CD4-positive, alpha-beta T cell treated with Interleukin-17A for 4 hours (primary cell): ENCODE results near the gene ZBTB8OS.
"Not testable (repeated sequence)": the region's sequence is repeated elsewhere in the genome, so short reads cannot be mapped to it uniquely, and the experiment has no call there.

Experiments
- DNase-seq: peaks from one replicate; pipeline ENCODE4 v3.0.0-alpha.2; 2020; ENCODE audit warnings: mixed read lengths

ZBTB8OS gene

DNA sequence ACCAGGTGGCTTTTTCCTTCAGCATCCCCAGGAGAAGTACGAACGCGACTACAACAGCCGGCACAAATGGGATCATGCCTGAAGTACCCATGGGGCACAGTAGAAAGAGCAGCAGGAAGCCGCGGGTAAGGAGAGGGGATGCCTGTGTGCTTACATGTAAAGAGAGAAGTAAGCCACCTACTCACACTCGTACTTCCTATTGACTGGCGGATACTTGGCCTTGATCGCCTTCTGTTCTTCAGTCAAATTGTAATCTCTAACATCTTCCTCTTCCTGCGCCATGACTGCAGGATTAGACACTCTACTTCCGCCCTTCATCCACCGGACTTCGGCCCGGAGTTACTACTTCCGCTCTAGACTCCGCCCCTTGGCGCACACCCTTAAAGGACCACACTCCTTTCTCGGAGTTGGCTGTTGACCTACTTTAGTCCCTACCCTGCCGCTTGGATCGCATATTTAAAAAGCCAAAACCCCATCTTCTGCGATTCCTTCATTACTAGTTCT, at the start of gene ZBTB8OS:
ZBTB8OS (minus strand) TSS at position 303 of the 504 bp plus-strand sequence; CDS start at position 282, 21 bp downstream.
- peak; percentile 90 for DNase-seq

DNA sequence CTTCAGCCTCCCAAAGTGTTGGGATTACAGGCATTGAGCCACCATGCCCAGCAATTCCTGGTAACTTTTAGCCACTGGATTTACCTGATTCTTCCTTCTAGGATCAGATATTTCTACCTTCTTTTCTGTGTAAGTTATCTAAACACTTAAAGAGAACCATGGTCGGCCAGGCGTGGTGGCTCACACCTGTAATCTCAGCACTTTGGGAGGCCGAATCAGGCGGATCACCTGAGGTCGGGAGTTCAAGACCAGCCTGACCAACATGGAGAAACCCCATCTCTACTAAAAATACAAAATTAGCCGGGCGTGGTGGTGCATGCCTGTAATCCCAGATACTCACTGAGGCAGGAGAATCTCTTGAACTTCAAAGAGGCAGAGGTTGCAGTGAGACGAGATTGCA, 46.6 kb upstream of the ZBTB8OS start:
- DNase-seq, result not testable (repeated sequence)

DNA sequence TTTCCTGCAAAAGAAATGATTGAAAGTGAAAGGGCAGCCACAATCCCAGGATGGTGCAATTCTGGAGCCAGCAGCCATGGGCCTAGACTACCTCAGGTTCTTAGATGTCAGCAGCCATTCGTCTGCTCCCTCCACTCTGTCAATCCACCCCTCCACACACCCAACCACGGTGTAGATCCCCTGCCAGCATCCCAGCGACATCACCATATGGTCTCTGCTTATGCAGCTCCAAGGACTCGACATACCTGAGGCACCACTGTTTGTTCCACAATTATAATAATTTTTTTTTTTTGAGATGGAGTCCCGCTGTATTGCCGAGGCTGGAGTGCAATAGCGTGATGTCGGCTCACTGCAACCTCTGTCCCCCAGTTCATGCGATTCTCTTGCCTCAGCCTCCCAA, 45.7 kb upstream of the ZBTB8OS start:
- DNase-seq, result no peak

DNA sequence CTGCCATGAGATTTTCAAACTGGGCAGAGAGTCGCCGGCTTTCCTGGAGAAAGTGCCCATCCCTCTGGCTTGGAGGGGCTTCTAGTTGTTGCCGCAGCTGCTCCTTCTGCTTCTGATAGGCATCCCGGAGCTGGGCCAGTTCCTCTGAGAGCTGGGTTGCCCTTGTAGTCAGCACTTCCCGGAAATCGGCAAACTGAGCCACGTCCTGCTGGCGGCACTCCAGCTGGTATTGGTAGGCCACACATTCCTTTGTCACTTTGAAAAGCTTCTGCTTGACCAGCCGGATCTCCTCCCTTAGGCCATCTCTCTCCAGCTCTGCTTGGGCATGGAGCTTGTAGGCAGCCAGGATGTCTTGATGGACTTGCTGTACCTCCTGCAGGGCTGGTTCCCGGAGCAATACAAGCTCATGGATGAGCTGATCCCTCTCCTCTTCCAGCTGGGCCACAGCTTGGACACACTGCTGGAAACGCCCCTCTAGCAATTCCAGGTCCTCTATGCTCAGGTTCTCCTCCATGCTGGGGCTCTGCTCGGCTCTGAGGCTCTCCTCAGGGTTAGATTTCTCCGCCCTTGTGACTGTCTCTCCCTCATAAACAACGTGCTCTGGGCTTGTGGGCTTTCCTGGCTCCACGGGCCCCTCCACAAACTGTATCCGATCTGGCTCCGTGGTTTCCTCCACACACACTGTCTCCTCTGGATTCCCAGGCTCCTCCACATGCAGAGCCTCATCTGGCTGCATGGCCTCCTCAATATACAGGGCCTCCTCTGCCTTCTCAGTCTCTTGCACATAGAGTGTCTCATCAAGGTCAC, 45.0 kb upstream of the ZBTB8OS start:
- DNase-seq, result no peak

DNA sequence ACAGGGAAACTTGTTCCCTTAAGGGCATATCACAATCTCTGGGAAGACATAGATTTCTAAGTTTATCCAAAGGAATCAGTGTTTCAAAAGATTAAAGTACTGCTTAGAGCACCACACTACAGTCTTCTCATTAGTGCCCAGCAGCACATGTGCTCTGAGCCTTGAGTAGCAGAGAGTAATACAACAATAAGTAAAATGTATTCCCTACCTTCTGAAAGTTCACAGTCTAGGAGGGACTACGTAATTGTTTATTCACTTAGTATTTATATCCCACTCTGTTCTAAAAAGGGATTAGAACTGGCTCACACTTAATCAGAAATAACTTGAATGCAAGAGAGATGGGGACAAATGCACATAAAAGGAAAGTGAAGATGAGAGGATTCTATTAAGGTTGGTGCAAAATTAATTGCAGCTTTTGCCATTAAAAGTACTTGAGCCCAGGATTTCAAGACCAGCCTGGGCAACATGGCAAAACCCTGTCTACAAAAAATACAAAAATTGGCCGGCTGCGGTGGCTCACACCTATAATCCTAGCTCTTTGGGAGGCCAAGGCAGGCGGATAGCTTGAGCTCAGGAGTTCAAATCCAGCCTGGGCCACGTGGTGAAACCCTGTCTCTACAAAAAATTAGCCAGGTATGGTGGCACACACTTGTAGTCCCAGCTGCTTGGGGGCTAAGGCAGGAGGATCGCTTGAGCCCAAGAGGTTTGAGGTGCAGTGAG, 43.3 kb upstream of the ZBTB8OS start:
- DNase-seq, result no peak

DNA sequence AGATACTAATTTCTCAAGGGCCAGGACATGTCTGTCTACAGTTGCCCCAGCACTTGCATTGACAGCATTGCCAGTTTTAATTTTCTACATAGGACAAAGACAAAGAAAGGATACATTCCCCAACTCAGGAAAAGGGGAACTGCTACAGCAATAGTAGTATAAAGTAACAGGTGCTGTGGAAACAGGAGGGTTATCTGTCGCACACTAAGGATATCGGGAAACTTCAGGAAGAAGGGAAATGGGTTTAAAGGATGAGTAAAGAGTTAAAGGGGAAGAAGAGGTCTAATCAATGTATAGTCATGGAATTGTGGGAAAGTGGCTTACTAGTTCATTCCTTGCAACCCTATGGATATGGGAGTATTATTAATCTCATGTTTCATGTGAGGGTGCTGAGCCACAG, 36.0 kb upstream of the ZBTB8OS start:
- DNase-seq, result no peak

DNA sequence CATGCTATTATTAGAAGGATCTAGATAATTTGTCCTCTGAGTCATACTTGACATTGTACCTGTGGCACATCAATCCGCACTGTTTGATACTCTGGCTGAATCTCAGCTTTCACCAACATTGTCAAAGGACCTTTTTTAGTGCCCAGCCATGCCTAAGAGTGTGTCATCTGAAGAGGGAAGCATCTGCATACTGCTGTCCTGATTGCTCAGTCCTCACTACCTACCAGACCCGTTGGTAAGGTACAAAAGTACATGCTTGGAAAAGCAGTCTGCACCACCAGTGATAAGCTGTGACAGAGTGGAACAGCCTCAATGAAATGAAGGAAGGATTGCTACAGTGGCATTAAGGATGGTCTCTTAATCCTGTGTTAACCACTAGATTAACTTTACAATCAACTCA, 35.1 kb upstream of the ZBTB8OS start:
- DNase-seq, result no peak

DNA sequence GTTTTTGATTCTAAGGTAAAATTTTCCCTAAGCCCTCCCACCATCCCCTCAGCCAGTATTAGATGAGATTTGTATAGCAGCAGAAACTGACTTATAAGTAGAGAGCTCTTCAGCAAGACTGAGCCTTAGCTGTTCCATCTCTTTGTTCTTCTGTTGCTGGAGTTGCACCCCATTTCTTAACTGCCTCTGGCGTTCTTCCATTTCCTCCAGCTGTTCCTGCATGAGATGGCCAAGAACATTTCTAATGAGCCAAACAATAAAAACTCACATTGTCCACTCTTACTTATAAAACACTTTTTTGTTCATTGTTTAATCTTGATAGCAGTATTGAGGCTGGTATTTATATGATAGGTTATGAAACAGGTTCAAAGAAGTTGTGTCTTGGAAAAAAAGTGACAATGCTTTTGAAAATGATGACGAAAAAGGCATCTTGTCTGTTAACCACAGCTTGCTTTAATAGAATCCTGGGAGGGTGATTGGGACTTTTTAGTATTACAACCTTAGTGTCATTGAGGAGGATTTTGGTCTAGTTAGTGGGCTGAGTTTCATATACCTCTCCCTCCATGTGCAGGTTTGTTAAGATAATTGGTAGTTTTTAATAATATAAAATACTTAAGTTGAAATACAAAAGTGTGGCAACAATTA, 33.9 kb upstream of the ZBTB8OS start:
- DNase-seq, result no peak

DNA sequence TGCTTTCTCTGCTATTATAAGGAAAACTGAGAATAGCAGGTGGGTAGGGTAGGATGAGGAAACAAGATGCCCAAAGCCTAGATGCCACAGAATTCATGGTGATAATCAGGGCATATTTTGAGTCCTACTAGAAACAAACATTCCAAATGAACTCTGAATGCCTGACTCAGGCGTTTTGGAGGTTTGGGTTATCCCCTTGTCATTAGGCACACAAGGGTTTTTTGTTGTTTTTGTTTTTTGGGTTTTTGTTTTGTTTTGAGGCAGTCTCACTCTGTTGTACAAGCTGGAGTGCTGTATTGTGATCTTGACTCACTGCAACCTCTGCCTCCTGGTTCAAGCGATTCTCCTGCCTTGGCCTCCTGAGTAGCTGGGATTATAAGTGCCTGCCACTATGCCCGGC, 33.0 kb upstream of the ZBTB8OS start:
- DNase-seq, result no peak

DNA sequence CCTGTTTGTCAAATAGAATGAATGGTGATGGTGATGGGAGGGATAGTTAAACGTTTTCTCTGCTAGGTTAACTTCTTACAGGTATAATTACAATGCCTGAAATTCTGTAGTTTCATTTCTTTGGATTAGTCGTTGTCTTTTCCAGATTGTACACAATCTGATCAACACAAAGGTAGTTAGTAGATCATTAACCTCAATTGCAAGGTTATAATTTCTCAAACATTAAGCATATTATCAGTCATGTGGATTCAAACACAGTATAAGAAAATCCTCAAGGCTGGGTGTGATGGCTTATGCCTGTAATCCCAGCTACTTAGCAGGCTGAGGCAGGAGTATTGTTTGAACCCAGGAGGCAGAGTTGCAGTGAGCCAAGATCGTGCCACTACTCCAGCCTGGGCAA, 31.6 kb upstream of the ZBTB8OS start:
- no peak for DNase-seq

DNA sequence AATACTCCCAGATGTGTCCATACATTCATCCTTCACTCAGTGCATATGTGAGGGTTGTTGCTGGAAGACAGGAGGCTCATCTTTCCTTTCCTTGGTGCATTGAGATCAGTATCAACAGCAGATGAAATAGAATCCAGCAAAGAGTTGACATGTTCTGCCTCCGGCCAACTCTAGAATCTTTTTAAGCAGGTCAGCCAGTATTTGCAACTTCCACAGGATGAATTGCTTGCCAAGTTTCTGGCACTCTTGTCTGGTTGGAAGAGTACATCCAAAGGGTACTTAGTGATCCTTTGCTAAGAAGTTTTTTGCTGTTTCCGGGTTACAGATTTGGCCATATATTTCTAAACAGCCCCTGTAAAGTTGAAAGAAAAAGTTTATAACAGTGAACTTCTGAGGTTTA, 31.2 kb upstream of the ZBTB8OS start:
- no peak for DNase-seq

DNA sequence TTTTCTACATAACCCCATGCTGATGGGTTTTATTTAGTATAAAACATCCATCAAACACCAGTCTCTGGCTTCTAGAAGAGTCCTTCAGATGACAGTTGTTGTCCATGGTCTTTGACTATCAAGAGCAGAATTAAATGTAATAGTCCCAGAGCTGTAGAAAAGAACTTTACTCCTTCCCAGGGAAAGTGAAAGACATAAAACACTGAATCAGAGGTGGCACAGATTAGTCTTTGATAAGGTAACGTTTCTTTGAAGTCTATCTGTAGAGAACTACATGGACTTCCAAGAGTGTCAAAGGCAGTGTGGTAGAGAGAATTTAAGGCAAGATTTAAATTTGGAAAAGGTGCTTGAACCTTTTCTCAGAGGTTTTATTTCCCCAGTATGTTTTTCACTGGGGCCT, 30.3 kb upstream of the ZBTB8OS start:
- no peak for DNase-seq

DNA sequence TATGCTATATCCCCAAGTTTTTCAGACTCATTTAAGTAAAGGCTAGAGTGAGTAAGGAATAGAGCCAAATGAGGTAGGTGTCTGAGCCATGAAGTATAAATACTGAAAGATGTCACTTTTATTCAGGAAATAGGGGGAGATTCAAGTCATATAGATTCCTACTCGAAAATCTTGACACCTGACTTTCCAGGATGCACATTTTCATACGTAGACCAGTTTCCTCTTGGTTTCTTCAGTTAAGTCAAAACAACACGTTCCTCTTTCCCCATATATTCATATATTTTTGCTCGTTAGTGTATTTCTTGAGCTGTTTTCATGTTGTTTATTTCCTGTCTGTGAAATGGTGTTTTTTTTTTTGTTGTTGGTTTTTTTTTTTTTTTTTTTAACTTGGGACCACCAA, 29.6 kb upstream of the ZBTB8OS start:
- not testable (repeated sequence) for DNase-seq

DNA sequence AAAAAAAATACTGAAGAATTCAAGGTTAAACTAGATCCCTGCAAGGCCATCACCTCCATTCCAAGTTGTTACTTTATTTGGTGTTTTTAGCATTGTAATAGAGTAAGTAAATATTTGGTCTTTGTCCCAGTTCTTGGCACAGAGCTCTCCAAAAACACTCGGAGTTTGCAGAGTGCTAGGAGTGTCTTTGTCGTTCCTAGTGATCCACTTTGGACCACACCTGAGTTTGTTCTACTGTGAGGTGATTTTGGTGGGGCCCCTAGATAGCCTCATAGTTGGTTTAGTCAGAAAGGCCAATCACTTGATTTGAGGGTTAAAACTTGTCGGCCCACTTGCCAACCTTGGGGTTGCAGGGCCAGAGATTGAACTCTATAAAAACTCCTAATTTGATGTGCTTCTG, 26.6 kb upstream of the ZBTB8OS start:
- DNase-seq, result no peak

DNA sequence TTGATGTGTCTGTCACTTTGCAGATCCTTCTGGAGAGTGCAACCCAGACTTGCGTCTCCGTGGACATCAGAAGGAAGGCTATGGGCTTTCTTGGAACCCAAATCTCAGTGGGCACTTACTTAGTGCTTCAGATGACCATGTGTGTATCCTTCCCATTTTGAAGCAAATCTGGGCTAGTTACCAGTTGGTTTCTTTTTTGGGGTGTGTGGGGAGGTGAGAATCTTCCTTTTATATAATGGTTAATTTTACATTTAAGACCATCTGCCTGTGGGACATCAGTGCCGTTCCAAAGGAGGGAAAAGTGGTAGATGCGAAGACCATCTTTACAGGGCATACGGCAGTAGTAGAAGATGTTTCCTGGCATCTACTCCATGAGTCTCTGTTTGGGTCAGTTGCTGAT, 18.4 kb upstream of the ZBTB8OS start:
- not testable (repeated sequence) for DNase-seq

DNA sequence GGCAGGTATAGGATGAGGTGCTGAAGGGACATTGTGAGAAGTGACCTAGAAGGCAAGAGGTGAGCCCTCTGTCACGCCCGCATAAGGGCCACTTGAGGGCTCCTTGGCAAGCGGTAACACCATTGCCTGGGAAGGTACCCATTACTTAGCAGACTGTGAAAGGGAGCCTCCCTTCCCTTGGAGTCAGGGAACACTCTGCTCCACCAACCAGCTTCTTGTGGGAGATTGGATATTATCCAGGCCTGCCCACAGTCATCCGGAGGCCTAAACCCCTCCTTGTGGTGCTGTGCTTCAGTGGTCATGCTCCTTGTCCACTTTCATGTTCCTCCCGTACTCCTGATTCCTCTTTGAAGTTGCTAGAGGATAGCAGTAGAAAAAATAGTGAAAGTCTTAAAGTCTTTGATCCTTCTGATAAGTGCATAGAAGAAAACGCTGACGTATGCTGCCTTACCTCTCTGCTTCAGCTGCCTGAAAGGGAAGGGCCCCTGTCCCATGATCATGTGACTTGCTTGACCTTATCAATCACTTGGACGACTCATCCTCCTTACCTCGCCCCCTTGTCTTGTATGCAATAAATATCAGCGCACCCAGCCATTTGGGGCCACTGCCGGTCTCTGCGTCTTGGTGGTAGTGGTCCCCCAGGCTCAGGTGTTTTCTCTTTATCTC, 16.7 kb upstream of the ZBTB8OS start:
- no peak for DNase-seq

DNA sequence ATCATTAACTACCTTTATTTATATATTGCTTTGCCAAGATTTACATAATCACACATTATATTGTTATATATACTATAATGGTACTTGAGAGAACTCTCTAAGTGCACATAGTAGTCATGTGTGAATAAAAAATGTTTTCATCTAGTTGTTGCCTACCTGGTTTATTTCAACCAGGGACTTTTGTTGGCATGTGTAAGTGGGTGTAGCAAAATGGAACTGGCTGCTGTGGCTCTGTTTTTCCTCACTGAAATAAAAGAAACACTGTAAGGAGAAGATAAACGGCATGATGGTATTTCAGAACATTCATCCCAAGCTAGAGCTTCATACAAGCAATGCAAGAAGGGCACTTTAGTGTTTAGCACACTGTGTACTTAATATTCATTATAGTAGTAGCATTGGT, 15.6 kb upstream of the ZBTB8OS start:
- DNase-seq, result no peak

DNA sequence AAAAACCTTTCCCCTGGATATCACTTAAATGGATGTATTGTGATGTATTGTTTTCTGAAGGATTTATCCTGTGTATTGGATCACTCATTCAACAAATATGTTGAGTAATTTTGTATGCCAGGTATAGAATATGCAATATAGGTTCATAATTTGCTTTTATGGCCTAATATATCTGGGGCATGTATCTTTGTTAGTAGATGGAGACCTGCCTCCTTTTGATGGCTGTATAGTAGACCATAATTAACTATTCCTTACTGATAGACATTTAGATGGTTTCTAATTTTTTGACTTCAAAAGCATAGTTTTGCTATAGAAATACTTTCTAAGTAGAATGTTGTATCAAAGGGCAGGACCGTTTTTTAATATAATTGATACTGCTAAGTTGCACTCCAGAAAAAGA, 9.2 kb upstream of the ZBTB8OS start:
- no peak for DNase-seq

DNA sequence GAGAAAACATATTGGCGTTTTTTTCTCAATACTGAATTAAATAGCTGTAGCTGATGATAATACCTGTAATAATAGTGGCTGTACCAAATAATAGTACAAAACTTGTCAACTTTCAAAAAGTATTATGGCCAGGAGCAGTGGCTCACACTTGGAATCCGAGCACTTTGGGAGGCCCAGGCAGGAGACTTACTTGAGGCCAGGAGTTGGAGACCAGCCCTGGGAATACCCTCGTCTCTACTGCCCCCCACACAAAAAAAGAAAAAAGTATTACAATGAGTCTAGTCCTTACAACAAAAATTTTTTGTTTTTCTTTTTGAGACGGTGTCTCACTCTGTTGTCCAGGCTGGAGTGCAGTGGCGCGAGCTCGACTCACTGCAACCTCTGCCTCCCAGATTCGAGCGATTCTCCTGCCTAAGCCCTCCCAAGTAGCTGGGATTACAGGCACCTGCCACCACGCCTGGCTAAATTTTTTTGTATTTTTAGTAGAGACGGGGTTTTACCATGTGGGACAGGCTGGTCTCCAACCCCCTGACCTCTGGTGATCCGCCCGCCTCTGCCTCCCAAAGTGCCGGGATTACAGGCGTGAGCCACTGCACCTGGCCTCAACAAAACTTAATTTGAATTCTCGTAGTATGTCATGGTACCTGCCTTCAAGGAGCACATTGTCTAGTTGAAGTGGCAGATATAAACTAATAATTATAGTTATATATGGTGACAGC, 2.1 kb upstream of the ZBTB8OS start:
- DNase-seq, result no peak

DNA sequence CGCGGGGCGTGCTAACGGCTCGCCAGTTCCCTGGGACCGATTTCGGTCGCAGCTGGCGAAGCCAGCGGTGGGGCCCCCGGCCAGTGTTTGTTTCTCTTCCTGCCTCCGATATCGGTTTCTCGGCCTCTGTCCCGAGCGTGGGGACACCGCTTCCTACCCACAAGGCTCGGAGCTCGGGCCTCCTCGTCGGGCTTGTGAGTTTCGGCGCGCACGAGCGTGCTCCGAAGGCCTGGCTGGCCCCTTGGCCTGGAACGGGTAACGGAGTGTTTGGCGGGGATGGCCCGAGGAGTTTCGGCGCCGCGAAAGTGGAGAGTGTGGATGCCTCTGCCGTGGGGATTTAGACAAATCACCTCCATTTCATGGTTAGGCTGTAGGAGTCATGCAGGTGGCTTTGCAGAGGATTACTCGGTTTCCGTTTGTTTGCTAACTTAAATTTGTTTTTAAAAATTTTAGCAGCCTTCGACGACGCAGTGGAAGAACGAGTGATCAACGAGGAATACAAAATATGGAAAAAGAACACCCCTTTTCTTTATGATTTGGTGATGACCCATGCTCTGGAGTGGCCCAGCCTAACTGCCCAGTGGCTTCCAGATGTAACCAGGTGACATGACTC, 1.2 kb upstream of the ZBTB8OS start:
- DNase-seq, result no peak

DNA sequence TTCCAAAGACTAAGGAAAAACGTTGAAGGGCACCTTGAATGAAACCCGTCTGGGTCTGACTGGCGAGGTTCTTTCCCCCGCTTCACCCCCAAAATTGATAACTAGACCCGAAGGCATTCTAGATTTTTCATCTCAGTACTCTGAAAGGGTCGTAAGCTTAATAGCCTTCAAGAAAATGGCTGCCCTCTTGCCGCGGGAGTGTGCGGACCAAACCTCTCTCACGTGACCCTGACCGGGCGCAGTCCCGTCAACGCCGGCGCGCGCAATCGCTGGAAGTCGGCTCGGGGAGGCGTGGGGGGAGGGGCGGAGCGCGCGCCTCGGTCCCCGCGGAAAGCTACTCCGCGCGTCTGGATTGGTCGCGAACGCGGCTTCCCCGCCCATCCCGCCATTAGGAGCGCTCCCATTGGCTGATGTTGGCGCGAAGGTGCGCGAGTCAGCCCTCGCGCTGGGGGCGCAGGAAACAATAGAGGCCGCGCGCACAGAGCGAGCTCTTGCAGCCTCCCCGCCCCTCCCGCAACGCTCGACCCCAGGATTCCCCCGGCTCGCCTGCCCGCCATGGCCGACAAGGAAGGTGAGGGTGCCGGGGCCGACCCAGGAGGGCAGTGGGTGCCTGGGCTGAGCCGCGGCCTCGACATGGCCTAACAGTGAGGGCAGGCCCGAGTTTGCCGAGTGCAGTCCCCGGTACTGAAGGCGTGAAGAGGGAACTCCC, 556 bp upstream of the ZBTB8OS start, which contains the start of gene RBBP4:
RBBP4 (plus strand) TSS at position 457 of the 709 bp plus-strand sequence; CDS start at position 556, 99 bp downstream.
- DNase-seq, result peak; percentile 98
